Activated CD8-positive, alpha-beta T cell treated with anti-CD3 and anti-CD28 coated beads for 36 hours (primary cell): ENCODE results near the gene OR13J1. TPM values are rescaled to one million over a fixed set of nuclear protein-coding genes. Genes with fewer than 3 reads are reported as not detected.
"Not testable (repeated sequence)": the region's sequence is repeated elsewhere in the genome, so short reads cannot be mapped to it uniquely, and the experiment has no call there.

Experiments used
- ATAC-seq: fragments of 200-7000 bp; cut with Tn5 transposase; one replicate; pipeline ENCODE4 v1.10.0; 2021; ENCODE audit warnings: mild to moderate bottlenecking, moderate library complexity
- CTCF ChIA-PET: fragments of 350-600 bp; sonication (Branson Sonifier 250); formaldehyde crosslinking; loops from one replicate; lab custom pipeline; 2021; ENCODE audit warnings: antibody characterized with exemption; lab: Charles Lee
- POLR2A ChIA-PET: fragments of 350-600 bp; sonication (Branson Sonifier 250); formaldehyde crosslinking; loops from one replicate; lab custom pipeline; 2021; ENCODE audit warnings: antibody characterized with exemption; lab: Charles Lee
- DNase-seq: peaks from one replicate; pipeline ENCODE4 v3.0.0-alpha.2; 2020
- H3K27ac Mint-ChIP-seq: one replicate; pipeline ENCODE4 v1.8.0; 2021; ENCODE audit warnings: mild to moderate bottlenecking, mixed read lengths
- H3K27me3 Mint-ChIP-seq: one replicate; pipeline ENCODE4 v1.8.0; 2021; ENCODE audit warnings: mixed read lengths
- H3K36me3 Mint-ChIP-seq: one replicate; pipeline ENCODE4 v1.8.0; 2021; ENCODE audit warnings: low read depth, mixed read lengths
- H3K4me1 Mint-ChIP-seq: one replicate; pipeline ENCODE4 v1.8.0; 2021; ENCODE audit warnings: low read depth, mixed read lengths
- H3K4me3 Mint-ChIP-seq: one replicate; pipeline ENCODE4 v1.8.0; 2021; ENCODE audit warnings: mild to moderate bottlenecking, moderate library complexity, mixed read lengths
- H3K9me3 Mint-ChIP-seq: one replicate; pipeline ENCODE4 v1.8.0; 2021; ENCODE audit warnings: mixed read lengths
- CTCF ChIP-seq: fragments of 200-600 bp; IDR thresholded peaks from one replicate; pipeline ENCODE4 v1.8.0; 2022; ENCODE audit warnings: antibody characterized with exemption, mild to moderate bottlenecking
- intact Hi-C: fragments of 100-400 bp; cut with micrococcal nuclease; formaldehyde crosslinking; loops from one replicate; pipeline ENCODE4 v1.10.0; 2022
- total RNA-seq, 2 experiments: library from RNA; stranded (reverse); gene quantifications; one replicate each; pipeline ENCODE4 v1.2.3, GENCODE V29; 2021

Gene OR13J1
- total RNA-seq, 2 experiments from 2014 or later, result not detected

GRCh38 chr9:35915681-35916294, 45.6 kb upstream of the OR13J1 start:
- DNase-seq, result no peak

GRCh38 chr9:35914301-35914807, 44.2 kb upstream of the OR13J1 start:
- Mint-ChIP-seq H3K4me1 (peaks cover 29% of the 10 kb centered on the region), H3K27ac (no peak overlapping the region), H3K4me3 (no peak overlapping the region), H3K9me3 (no peaks in the 10 kb centered on the region), H3K27me3 (no peaks in the 10 kb centered on the region), H3K36me3 (no peaks in the 10 kb centered on the region)
- DNase-seq, result peak; percentile 31
- ChIA-PET POLR2A (no interaction called here), CTCF (interaction anchor here (2.1 kb wide), 1 partner anchor 11 kb away, joined by 8 read pairs; no protein-coding TSS in a partner anchor)
- intact Hi-C loops, result no loop called here
- ATAC-seq, result peak; percentile 41
- no peak for TF ChIP-seq CTCF

More at GRCh38 chr9:35915681-35916294, 45.6 kb upstream of the OR13J1 start:
- no peak for TF ChIP-seq CTCF
- Mint-ChIP-seq H3K36me3 (no peaks in the 10 kb centered on the region), H3K27me3 (no peaks in the 10 kb centered on the region), H3K4me1 (peaks cover 20% of the 10 kb centered on the region), H3K27ac (no peak overlapping the region), H3K9me3 (no peaks in the 10 kb centered on the region), H3K4me3 (no peak overlapping the region)
- intact Hi-C loops, result no loop called here
- POLR2A ChIA-PET, result no interaction called here
- no peak for ATAC-seq
- CTCF ChIA-PET, result interaction anchor here (1.3 to 2.1 kb wide), 2 partner anchors 13 to 39 kb away, joined by 3 to 8 read pairs; no protein-coding TSS in a partner anchor

GRCh38 chr9:35913429-35913828, 43.2 kb upstream of the OR13J1 start:
- H3K36me3 Mint-ChIP-seq, ATAC-seq, H3K9me3 Mint-ChIP-seq, H3K27ac Mint-ChIP-seq, H3K27me3 Mint-ChIP-seq, intact Hi-C loops, CTCF ChIA-PET, DNase-seq, H3K4me3 Mint-ChIP-seq, POLR2A ChIA-PET: not testable (repeated sequence)
- peaks cover 37% of the 10 kb centered on the region for H3K4me1 Mint-ChIP-seq

GRCh38 chr9:35912791-35913400, 42.7 kb upstream of the OR13J1 start:
- ChIA-PET CTCF (interaction anchor here (4.5 kb wide), 1 partner anchor 32 kb away, joined by 29 read pairs; no protein-coding TSS in a partner anchor), POLR2A (no interaction called here)
- Mint-ChIP-seq H3K27ac (no peak overlapping the region), H3K27me3 (no peaks in the 10 kb centered on the region), H3K36me3 (no peaks in the 10 kb centered on the region), H3K4me3 (no peak overlapping the region), H3K9me3 (no peaks in the 10 kb centered on the region), H3K4me1 (peaks cover 42% of the 10 kb centered on the region)
- no peak for DNase-seq
- no peak for TF ChIP-seq CTCF
- intact Hi-C loops, result no loop called here
- ATAC-seq, result no peak

GRCh38 chr9:35911690-35912089, 41.5 kb upstream of the OR13J1 start:
- H3K4me1 Mint-ChIP-seq, result peaks cover 47% of the 10 kb centered on the region
- no peaks in the 10 kb centered on the region for H3K9me3 Mint-ChIP-seq
- ChIA-PET CTCF (interaction anchor here (0.6 to 4.5 kb wide), 21 partner anchors 8 to 122 kb away, joined by 3 to 29 read pairs (median 5); partner anchors contain the start of gene HINT2), POLR2A (interaction anchor here (0.8 to 1.5 kb wide), 4 partner anchors 8 to 101 kb away, joined by 3 to 4 read pairs (median 4); no protein-coding TSS in a partner anchor)
- intact Hi-C loops, result no loop called here
- no peak for TF ChIP-seq CTCF
- no peaks in the 10 kb centered on the region for H3K36me3 Mint-ChIP-seq
- ATAC-seq (no peak), DNase-seq (no peak)
- no peak overlapping the region for H3K4me3 Mint-ChIP-seq
- H3K27ac Mint-ChIP-seq, result no peak overlapping the region
- H3K27me3 Mint-ChIP-seq, result no peaks in the 10 kb centered on the region
